OCI-M2 (cell line): Measurements from ENCODE around the gene SRSF9.
"Not testable (repeated sequence)": the region's sequence is repeated elsewhere in the genome, so short reads cannot be mapped to it uniquely, and the experiment has no call there.

Experiments used
- DNase-seq: peaks from one replicate; lab custom pipeline; 2025; ENCODE audit not compliant: unreplicated experiment; lab: John Stamatoyannopoulos, UW

The SRSF9 gene

DNA sequence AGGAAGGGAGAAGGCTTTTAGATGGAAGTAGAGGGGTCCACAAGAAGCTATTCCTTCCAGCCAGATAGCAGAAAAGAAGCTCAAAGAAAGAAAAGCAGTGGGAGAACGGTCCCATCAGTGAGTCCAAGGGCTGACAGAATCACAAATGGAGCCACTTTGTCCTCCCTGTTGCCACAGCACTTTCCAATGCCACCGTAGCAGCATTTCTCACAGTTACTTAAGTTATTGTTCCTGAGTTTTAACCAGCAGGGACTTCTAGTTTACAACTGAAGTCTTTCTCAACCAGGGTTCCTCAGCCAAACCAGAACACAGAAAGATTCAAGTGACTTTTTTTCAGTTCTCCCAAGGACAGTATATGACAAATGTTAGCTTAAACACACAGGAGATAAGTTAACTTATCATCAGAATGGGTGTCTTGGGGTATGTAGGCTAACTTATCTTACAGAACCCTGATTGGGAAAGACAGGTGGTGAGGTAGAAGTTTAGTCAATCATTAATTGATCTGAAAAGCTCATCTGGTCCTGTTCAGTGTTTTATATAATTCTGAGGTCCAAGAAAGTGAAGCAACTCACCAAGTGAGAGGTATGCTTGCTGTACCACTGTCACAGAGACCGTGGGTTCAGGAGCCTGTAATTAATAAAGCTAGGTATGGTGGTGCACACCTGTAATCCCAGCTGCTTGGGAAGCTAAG lies 16.3 kb downstream of the SRSF9 start:
- no peak for DNase-seq

DNA sequence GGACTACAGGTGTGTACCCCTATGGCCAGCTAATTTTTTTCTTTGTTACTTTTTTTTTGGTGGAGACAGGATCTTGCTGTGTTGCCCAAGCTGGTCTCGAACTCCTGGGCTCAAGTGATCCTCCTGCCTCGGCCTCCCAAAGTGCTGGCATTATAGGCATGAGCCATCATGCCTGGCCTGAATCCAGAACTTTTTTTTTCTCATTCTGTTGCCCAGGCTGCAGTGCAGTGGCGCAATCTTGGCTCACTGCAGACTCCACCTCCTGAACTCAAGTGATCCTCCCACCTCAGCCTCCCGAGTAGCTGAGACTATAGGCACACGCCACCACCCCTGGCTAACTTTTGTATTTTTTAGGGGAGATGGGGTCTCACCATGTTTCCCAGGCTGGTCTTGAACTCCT lies 17.0 kb downstream of the SRSF9 start:
- not testable (repeated sequence) for DNase-seq

DNA sequence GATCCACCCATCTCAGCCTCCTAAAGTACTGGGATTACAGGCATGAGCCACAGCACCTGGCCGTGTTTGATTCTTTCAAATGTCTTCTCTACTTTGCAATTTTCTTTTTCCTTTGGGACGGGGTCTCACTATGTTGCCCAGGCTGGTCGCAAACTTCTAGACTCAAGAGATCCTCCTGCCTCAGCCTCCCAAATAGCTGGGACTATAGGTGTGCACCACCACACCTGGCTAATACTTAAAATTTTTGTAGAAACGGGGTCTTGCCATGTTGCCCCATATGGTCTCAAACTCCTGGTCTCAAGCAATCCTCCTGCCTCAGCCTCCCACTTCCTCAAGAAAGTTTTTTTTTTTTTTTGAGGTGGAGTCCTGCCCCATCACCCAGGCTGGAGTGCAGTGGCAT lies 21.6 kb downstream of the SRSF9 start:
- no peak for DNase-seq

DNA sequence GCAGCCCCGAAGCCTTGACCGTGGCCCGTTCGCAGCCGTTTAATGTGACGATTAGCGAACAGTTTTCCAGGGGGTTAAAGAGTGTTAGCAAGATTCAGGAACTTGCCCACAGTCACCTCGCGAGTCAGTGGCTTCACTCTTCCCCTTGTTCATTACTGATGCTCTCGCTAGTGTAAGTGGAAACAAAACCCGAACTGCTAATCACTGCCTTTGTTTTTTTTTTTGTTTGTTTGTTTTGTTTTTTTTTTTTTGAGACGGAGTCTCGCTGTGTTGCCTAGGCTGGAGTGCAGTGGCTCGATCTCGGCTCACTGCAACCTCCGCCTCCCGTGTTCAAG lies 22.7 kb downstream of the SRSF9 start:
- DNase-seq: not testable (repeated sequence)

DNA sequence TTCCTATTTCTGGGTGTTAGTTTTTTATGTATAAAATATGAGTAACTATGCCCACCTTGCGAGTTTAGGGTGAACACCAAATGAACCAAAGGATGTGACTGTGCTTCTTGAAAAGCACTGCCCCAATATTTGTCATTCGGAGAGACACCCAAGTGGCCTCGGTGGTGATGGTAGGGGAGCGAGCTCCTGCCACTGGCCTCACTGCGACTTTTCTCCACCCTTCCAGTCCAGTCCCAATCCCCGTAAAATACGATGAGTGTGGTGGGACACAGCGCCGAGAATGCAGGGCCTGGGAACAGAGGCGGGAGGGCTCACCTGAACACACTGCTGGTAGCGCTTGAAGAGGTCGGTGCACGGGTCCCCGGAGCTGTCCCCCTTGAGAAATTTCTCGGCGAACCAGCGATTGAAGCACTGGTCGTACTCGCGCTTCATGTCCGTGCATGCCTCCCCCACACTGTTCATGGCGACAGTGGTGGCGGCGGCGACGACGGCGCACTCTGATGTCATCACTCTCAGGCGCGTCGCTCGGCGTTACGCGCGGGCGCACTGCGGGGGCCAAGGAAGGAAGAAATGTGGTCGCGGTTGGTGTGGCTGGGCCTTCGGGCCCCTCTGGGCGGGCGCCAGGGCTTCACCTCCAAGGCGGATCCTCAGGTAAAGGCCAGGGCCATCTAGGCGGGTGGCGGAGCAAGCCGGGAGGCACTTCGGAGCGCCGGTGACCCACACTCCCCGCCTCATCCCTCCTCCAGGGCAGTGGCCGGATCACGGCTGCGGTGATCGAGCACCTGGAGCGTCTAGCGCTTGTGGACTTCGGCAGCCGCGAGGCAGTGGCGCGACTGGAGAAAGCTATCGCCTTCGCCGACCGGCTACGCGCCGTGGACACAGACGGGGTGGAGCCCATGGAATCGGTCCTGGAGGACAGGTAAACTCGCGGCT lies 23.4 kb downstream of the SRSF9 start, which contains the start of the genes GATC and TRIAP1:
TSS of gene GATC (plus strand) at position 534 of the 933 bp plus-strand sequence. CDS start at position 571, 37 bp downstream.
TSS of gene TRIAP1 (minus strand) at position 474 of the 933 bp plus-strand sequence. CDS start at position 462, 12 bp downstream.
- DNase-seq: no peak

DNA sequence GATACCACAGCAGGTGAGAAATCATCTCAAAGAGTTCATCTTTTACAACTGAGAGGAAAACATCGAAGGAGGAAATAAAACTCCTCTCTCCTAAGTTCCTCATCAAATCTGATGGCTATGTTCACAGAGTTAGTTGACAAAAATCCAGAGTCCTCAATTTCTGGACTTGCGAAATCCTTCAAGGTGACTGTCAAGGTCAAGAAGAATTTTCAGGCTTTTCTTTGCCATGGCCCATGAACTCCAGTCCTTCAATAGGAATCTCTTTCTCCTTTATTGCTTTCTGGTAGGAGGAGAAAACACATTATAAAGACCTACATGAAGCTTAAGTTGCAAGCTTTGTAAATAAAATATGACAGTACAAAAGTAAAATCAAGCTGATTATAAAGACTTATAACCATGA lies 24.9 kb downstream of the SRSF9 start:
- no peak for DNase-seq

DNA sequence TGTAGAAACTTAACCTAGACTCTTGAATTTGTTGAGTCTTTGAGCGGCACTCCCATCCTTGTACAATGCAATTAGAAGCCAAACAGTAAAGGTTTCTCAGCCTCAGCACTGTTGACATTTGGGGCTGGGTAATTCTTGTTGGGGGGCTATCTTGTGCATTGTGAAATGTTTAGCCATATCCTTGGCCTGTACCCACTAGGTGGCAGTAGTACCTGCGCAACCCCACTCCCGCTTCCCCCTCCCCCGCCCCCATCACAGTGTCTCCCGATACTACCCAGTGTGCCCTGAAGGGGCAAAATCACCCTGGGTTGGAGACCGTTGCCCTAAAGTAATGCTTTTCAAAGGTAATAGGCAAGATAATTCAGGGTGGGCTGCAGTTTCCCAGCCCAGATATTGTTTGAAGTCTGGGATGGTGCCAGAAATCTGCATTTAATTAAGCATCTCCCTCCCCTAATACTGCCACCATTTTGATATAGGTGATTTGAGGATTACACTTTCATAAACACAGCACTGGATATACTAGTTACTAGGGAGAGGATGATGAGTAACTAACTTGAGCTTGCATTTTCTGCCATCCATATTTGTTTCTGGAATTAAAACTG lies 29.8 kb downstream of the SRSF9 start:
- DNase-seq: no peak

DNA sequence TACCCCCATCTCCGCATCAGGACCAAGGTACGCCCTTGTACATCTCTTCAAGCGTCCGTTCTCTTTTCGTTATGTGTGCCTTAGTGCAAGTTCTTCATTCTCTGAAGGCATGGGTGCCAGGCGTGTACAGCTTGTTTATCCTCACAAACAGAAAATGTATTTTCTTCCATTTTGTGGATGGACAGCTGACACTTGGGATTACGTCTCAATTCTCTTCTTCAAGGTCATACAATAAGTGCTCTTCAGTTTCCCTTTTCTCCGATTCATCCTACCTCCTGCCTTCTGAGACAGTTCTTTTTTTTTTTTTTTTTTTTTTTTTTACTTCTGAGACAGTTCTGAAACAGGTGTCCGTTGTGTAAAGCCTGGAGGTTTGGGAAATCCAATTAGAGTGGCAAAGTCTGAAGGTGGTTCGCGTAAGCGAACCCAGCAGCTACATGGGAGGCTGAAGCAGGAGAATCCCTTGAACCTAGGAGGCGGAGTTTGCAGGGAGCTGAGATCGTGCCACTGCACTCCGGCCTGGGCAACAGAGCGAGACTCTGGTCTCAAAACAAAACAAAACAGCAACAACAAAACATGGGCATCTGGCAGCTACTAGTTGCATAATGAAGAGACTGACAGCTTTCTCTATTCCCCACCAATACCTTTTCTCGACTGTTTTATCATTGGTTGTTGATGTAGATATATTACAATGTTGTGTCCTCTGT lies 30.9 kb downstream of the SRSF9 start:
- no peak for DNase-seq

DNA sequence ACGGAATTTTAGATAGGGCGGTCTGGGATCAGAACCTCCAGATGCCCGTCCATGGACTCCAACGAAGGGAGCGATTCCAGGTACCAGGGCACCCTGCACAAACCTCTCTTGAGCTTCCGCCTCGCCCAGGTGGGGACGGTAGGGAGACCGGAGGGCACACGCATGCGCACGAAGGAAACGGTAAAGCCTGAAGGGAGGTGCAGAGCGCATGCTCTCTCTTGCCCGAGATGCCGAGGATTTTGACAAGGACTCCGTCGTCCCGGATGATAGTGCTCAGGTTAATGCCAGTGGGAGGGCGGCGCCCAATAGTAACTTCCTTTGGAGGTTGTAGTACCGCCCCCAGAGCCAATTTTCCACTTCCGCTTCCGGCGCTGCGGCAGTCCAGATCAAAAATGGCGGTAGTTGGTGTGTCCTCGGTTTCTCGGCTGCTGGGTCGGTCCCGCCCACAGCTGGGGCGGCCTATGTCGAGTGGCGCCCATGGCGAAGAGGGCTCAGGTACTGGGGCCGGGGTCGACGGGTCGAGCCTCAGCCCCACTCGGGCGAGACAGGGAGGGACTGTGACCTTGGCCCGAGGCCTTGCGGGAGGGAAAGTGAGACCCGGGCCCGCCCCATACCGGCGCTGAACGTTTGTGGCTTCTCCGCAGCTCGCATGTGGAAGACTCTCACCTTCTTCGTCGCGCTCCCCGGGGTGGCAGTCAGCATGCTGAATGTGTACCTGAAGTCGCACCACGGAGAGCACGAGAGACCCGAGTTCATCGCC lies 31.6 kb downstream of the SRSF9 start, which contains the start of gene COX6A1:
TSS of gene COX6A1 (plus strand) at position 379 of the 760 bp plus-strand sequence. CDS start at position 393, 14 bp downstream.
- peak; percentile 75 for DNase-seq

DNA sequence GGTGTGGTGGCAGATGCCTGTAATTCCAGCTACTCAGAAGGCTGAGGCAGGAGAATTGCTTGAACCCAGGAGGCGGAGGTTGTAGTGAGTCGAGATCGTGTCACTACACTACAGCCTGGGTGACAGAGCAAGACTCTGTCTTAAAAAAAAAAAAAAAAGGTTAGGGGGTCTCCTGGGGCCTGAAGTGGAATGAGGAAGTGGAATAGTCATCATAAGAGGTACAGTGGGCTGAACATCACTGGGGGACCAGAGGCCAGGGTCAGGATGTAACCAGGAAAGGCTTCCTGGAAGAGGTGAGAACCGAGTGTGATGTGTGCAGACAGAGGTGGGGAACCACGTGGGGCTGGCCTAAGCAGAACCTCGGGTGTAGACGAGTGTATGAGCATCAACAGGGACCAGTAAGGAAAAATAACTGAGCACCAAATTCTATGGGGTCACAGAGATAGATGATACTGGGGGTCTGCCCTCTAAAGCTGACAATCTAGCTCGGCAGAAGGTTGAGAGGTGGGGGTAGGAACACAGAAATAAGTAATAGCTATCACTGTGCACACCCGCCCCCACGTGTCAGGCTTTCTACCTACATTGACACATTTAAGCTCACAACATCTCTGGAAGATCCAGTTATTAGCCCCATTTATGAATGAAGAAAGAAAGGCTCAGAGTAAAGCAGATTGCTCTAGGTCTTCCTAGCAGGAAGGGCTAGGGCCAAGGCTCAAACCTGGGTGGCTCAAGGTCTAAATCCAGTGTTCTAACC lies 36.6 kb downstream of the SRSF9 start:
- DNase-seq: no peak

DNA sequence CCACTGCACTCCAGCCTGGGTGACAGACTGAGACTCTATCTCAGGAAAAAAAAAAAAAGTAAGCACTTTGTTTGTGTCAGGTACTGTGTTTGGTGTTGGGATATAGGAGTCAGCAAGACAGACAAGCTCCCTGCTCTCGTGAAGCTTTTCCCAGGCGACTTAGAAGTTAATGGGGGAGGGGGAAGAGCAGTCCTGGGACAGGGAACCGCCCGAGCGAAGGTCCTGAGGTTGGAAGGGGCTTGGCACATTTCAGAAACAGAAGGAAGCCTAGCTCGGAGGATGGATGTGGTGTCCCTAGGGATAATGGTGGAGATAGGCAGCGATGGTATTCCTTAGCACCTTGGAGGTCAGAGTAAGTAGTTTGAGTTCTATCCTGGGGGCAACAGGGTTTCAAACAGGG lies 40.2 kb downstream of the SRSF9 start:
- DNase-seq: no peak

DNA sequence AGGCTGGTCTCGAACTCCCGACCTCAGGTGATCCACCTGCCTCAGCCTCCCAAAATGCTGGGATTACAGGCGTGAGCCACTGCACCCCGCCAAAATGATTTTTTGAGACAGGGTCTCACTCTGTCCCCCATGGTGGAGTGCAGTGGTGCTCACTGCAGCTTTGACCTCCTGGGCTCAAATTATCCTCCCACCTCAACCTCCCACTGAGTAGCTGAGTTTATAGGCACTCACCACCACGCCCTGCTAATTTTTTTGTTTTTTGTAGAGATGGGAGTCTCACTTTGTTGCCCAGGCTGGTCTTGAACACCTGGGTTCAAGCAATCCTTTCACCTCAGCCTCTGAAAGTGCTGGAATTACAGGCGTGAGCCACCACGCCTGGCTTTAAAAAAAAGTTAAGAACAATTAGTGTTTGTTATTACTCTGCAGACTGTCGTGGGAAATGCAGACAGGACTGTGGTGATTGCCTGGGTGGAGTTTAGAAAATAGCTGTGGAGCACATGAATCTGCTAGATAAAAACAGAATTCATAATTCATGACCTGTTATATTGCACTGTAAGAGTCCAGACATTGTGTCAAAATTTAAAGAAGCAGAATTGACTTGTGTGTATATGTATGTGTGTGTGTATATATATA lies 40.8 kb downstream of the SRSF9 start:
- no peak for DNase-seq

DNA sequence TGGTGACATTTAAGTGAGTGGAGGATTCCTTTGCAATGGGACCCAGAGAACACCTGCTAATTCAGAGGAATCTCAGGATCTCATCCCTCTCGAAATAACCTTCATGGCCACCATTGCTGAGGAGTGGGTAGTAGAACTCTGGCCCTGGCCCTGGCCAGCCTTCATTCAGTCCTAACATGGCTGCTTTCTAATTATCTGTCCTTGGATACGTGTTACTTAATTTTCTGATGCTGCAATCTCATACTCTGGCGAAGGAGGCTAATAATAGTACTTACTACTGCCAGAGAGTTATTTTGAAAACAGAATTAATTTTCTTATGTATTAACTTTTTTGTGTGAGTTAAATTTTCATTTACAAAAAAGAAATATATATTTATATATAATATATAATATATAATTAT lies 43.8 kb downstream of the SRSF9 start:
- DNase-seq: no peak

DNA sequence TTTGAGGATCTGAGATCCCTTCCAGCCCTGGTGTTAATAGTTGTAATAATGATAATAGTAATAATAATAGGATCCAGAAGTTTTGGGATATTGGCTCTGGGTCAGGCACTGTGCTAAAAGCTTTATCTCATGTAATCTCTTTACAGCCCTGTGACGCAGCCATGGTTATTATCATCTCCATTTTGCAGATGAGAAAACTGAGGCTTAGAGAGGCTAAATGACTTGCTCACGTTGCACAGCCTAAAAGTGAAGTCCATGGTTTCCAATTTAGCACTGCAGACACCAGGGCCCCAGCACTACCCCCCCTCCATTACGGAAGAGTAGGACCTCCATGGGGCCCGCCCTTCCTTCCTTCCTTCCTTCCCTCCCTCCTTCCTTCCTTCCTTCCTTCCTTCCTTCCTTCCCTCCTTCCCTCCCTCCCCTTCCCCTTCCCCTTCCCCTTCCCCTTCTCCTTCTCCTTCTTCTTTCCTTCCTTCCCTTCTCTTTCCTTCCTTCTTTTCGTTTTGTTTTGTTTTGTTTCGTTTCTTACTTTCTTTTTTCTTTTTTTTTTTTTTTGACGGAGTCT lies 46.6 kb downstream of the SRSF9 start:
- no peak for DNase-seq

DNA sequence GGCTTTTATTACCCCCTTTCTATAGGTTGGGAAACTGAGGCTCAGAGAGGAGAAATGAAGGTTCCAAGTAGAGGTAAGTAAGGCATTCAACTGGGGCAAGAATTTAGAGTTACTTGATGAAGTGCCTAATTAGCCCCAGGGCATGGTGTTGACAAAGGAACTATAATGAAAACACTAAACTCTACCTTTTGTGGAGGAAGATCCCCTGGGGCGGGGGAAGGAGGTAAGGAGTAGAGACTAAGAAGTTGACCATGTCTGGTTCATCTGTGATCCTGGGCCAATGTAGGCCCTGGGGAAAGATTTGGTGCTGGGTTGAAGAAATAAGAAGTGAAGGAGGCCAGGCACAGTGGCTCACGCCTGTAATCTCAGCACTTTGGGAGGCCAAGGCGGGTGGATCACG lies 47.8 kb downstream of the SRSF9 start:
- no peak for DNase-seq

DNA sequence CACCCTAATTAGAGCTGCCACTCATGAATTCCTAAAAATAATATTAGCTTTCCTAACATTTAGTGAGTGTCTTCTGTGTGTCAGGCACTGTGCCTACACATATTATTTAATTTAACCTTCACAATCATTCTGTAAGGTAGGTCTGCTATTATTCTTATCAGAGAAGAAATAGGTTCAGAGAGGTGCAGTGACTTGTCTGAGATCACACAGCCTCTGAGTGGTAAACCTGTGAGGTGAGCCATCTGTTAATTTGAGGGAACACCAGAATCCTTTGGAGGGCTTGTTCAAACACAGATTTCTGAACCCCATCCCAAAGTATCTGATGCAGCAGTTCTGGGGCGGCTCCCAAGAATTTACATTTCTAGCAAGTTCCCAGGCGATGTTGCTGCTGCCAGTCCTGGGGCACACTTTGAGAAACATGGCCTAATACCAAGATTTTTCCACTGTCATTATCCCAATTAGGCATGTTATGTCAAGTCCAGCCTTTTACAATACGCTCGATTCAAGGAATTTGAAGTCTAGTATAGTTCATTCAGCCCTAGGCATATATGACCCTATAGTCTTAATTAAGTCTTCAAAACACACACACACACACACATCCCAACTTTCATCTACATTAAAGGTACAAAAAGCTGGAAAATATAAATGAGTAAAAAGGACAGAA lies 51.5 kb downstream of the SRSF9 start:
- DNase-seq: no peak

DNA sequence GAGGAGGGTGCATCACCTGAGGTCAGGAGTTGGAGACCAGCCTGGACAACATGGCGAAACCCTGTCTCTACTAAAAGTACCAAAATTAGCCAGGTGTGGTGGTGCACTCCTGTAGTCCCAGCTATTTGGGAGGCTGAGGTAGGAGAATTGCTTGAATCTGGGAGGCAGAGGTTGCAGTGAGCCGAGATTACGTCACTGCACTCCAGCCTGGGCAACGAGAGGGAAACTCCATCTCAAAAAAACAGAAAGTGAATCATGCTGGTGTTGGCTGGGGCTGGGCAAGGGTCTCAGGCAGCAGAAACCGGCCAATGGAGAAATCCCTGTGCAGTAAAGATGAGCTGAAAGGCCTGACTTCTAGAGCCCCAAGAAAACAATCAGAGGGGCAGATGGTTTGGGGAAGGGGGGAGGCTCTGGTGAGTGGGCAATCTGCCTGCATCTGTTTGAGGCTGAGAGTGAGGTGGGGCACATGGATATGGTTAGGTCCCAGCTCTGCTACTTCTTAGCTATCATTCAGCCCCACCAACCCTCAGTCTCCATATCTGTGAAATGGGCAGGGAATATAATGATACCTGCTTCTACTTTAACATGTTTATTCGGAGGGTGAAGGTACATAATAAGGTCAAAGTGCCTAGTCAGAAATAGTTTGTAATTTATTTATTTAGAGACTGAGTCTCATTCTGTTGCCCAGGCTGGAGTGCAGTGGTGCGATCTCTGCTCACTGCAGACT lies 52.9 kb downstream of the SRSF9 start:
- DNase-seq: no peak
